ENCODE data around the gene SAMD1.
A peak's percentile ranks its signal among the peaks of the same experiment; 100 is the strongest.

Gene SAMD1

DNA sequence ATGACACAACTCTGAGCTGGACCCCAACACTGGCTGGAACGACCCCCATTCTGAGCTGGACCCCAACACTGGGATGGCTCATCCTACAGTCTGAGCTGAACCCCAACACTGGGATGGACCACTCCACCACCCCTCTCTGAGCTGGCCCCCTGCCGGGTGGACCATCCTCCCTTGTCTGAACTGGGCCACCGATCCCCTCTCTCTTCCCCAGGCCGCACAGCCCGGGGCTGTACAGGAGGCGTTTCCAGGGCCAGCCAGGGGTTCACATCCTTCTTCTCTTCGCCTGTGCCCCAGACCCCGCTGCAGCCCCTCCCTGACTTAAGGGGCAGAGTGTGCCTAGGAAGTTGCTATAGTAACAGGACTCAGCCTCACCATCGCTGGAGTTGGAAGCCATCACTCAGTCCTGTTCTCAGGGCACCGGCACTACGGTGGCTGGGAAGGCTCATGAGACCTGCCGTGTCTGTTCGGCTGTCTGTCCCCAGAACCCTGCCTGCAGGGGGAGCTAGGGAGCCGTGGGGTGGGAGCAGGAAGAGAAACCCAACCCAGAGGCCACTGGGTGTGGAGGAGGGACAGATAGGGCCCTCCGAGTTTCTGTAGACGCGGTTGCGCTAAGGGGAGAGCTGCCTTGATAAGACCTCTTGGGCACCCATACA is 23.3 kb upstream of the SAMD1 start:
- DNase-seq (ENCODE audit: low spot score), result peak; percentile 31

GRCh38 chr19:14112809-14113385 is 22.3 kb upstream of the SAMD1 start:
- no peak for DNase-seq (ENCODE audit: low spot score)

DNA sequence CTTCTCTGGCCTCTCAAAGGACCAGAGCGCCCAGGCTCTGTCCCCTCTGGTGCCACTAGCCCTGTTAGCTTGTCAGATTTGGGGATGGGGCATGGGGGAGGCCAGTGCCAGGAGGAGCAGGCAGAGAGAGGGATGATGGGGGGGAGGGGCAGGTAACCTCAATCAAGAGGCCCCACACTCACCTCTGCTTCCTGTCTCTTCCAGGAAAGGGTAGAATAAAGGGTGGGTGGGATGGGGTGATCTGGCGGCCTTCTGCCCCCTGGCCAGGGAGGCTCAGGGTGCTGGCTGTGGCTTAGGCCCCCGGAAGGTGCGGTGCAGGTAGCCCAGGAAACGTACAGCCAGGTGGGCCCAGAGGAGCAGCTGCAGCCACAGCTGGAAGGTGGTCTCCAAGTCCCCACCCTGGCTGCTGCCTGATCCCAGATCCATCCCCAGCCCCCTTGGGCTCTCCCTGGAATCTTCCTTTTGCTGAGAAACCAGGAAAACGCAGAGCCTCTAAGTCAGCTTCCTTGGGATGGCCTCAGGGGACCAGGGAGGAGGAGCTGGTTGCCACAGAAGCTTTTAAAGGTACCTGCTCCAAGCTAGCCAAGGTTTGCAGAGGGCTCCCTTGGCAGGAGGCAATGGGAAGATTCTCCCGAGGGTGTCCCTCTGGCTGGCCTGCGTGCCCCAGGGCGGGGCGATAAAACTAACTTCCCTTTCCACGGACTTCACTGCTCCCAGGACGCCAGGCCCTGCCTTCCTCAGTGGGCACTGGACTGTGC is 21.7 kb upstream of the SAMD1 start:
- DNase-seq (ENCODE audit: low spot score), result no peak

- DNase-seq (ENCODE audit: low spot score), result no peak
Observed at GRCh38 chr19:14111486-14111885, 20.9 kb upstream of the SAMD1 start.

GRCh38 chr19:14110650-14111049 is 20.1 kb upstream of the SAMD1 start:
- no peak for DNase-seq (ENCODE audit: low spot score)

- DNase-seq (ENCODE audit: low spot score), result no peak
Observed at GRCh38 chr19:14107581-14108461, 17.3 kb upstream of the SAMD1 start.

GRCh38 chr19:14106840-14107239 is 16.3 kb upstream of the SAMD1 start:
- no peak for DNase-seq (ENCODE audit: low spot score)

DNA sequence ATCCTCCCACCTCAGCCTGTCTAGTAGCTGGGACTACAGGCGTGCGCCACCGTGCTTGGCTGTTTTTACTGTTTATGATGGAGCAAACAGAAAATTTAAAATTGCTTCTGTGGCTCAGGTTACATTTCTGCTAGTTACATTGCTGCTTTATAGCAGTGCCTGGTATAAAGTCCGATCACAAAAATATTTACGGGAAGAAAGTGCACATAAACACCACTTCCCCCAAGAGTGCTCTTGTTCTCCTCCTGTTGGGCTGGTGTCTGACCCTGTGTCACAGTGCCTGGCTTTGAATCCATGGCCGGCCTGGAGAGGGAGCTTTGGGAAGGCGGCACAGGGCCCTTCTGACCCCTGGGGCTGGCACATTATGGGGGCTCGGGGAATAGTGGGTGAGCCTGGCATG is 15.1 kb upstream of the SAMD1 start:
- DNase-seq (ENCODE audit: low spot score), result no peak

GRCh38 chr19:14103310-14103709 is 12.8 kb upstream of the SAMD1 start:
- no peak for DNase-seq (ENCODE audit: low spot score)

- DNase-seq (ENCODE audit: low spot score), result no peak
Observed at GRCh38 chr19:14102756-14103155, 12.2 kb upstream of the SAMD1 start.

DNA sequence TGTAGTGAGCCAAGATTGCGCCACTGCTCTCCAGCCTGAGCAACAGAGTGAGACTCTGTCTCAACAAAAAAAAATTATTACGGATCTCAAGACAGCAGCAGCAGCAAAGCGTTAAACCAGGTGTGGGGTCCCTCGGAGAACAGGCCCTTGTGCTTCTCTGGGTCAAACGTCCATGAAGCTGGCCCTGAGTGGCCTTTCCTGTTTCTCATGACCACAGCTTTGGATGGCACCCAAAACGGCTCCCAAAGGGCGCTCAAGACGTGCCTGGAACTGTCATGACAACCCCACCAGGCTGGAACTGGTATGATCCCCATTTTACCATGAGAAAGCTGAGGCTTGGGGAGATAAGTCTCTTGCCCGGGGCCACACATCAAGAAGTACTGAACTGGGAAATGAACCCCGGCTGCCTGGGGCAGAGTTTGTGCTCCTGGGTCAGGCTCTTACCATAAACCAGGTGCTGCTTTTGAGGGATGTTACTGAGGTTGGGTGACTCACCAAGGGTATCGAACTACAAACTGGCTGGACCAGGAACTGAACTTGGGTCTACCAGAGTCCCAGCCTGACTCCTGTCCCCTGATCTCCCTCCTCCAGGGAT is 11.6 kb upstream of the SAMD1 start:
- DNase-seq (ENCODE audit: low spot score), result no peak

- no peak for DNase-seq (ENCODE audit: low spot score)
Observed at GRCh38 chr19:14101003-14101545, 10.5 kb upstream of the SAMD1 start.

GRCh38 chr19:14097532-14098151 is 7.1 kb upstream of the SAMD1 start:
- no peak for DNase-seq (ENCODE audit: low spot score)

DNA sequence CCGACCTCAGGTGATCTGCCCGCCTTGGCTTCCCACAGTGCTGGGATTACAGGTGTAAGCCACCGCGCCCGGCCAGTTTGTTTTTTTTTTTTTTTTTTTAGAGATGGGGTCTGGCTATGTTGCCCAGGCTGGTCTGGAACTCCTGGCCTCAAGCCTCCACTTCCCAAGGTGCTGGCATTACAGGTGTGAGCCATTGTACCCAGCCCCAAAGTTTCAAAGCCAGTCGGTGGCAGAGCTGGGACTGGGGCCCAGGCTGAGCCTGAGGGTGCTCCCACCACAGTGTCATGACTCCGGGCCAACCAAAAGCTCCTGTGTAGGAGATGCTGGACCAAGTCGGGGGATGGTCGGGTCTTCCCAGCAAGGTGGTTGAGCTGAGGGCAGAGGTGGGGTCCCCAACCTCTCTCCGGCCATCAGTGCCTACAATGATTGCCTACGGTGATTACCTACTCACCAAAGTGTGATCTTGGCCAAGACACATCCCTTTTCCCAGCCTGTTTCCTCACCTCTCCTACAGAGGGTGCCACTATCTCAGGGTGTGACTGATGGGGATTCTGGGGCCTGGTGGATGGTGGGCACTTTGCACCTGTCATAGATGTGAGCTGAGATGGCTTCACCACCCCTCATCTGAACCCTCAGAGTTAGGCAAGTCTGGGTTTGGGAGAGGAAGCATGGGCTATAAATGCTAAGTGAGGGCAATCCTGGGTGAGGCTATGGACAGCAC is 5.9 kb upstream of the SAMD1 start:
- DNase-seq (ENCODE audit: low spot score), result no peak

DNA sequence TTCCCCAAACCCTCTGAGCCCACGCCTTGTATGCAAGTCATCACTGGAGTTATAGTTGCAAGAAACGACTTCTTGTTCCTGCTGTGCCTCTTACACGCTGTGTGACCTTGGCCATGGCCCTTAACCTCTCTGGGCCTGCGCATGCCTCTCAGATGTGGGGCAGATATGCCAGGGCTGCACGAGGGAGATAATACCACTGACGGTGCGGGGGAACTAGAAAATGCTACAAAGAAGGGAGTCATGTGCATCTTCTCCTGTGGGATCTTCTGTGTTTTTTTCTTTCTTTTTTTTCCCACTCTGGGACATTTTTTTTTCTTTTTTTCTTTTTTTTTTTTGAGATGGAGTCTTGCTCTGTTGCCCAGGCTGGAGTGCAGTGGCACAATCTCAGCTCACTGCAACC is 4.3 kb upstream of the SAMD1 start:
- DNase-seq (ENCODE audit: low spot score), result no peak

- DNase-seq (ENCODE audit: low spot score), result no peak
Observed at GRCh38 chr19:14093117-14093823, 2.7 kb upstream of the SAMD1 start.

- DNase-seq (ENCODE audit: low spot score), result no peak
Observed at GRCh38 chr19:14091813-14092462, 1.4 kb upstream of the SAMD1 start.

- DNase-seq (ENCODE audit: low spot score), result peak; percentile 61
Observed at GRCh38 chr19:14091081-14091812, 696 bp upstream of the SAMD1 start.
